ENCODE results near the gene AOPEP.

AOPEP gene

GRCh38 chr9:94850540-94851434 lies 124.3 kb downstream of the AOPEP start:
- DNase-seq (ENCODE audit: low read depth in 3 of 3), result no peak

GRCh38 chr9:94851467-94851866 lies 125.0 kb downstream of the AOPEP start:
- no peak for DNase-seq (ENCODE audit: low read depth in 3 of 3)

- no peak for DNase-seq (ENCODE audit: low read depth in 3 of 3)
Observed at GRCh38 chr9:94851892-94852291, 125.4 kb downstream of the AOPEP start.

- no peak for DNase-seq (ENCODE audit: low read depth in 3 of 3)
Observed at GRCh38 chr9:94852373-94852772, 125.9 kb downstream of the AOPEP start.

GRCh38 chr9:94853887-94854286 lies 127.4 kb downstream of the AOPEP start:
- no peak for DNase-seq (ENCODE audit: low read depth in 3 of 3)

GRCh38 chr9:94855903-94856302 lies 129.4 kb downstream of the AOPEP start:
- no peak for DNase-seq (ENCODE audit: low read depth in 3 of 3)

GRCh38 chr9:94857791-94858190 lies 131.3 kb downstream of the AOPEP start:
- no peak for DNase-seq (ENCODE audit: low read depth in 3 of 3)

- no peak for DNase-seq (ENCODE audit: low read depth in 3 of 3)
Observed at GRCh38 chr9:94859226-94859625, 132.7 kb downstream of the AOPEP start.

- DNase-seq (ENCODE audit: low read depth in 3 of 3), result no peak
Observed at GRCh38 chr9:94859891-94860290, 133.4 kb downstream of the AOPEP start.

- peak; percentile 33 to 47 (median 43) for DNase-seq (ENCODE audit: low read depth in 3 of 3)
Observed at GRCh38 chr9:94860678-94861588, 134.4 kb downstream of the AOPEP start.

GRCh38 chr9:94861589-94862272 lies 135.2 kb downstream of the AOPEP start:
- DNase-seq (ENCODE audit: low read depth in 3 of 3), result no peak

GRCh38 chr9:94864196-94864595 lies 137.7 kb downstream of the AOPEP start:
- DNase-seq (ENCODE audit: low read depth in 3 of 3), result no peak

GRCh38 chr9:94864862-94865509 lies 138.5 kb downstream of the AOPEP start:
- DNase-seq (ENCODE audit: low read depth in 3 of 3), result no peak

GRCh38 chr9:94865582-94866452 lies 139.3 kb downstream of the AOPEP start:
- no peak for DNase-seq (ENCODE audit: low read depth in 3 of 3)

- DNase-seq (ENCODE audit: low read depth in 3 of 3), result no peak
Observed at GRCh38 chr9:94866770-94867169, 140.3 kb downstream of the AOPEP start.

GRCh38 chr9:94867281-94867841 lies 140.9 kb downstream of the AOPEP start:
- DNase-seq (ENCODE audit: low read depth in 3 of 3), result no peak

GRCh38 chr9:94867842-94868312 lies 141.4 kb downstream of the AOPEP start:
- no peak for DNase-seq (ENCODE audit: low read depth in 3 of 3)

GRCh38 chr9:94868464-94868863 lies 142.0 kb downstream of the AOPEP start:
- DNase-seq (ENCODE audit: low read depth in 3 of 3), result no peak

GRCh38 chr9:94869415-94869843 lies 142.9 kb downstream of the AOPEP start:
- no peak for DNase-seq (ENCODE audit: low read depth in 3 of 3)

- no peak for DNase-seq (ENCODE audit: low read depth in 3 of 3)
Observed at GRCh38 chr9:94870465-94870792, 143.9 kb downstream of the AOPEP start.

Measured in stimulated activated CD4-positive, alpha-beta T cell treated with anti-CD3 and anti-CD28 coated beads, TNF-alpha, amount 100 ng/mL, for 48 hours (primary cell).